Stimulated activated CD8-positive, alpha-beta memory T cell treated with anti-CD3 and anti-CD28 coated beads, Interleukin-12 subunit alpha, Interleukin-12 subunit beta, amount 100 ng/mL, for 24 hours (primary cell): Measurements from ENCODE around the gene DSE.

ENCODE experiments used
- DNase-seq: peaks from one replicate; pipeline ENCODE4 v3.0.0-alpha.2; 2020; ENCODE audit errors: extremely low read depth

The DSE gene

DNA sequence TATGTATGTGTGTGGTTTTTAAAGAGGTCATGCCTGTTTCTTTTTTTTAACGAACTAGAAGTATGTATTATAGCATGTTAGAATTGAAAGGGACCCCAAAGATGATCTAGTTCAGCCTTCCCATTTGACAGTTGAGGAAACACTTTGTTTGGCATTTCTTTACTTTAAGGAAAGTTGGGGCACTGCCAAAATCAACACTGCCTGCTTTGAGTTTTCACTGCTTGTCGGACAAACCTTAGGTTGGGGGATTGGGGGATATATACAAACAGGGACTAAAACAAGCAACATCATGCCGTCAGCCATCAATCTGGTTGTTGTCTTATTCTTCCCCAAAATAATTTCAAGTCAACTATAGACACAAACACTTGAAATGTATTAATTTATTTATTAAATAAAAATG lies 76.3 kb downstream of the DSE start:
- no peak for DNase-seq

DNA sequence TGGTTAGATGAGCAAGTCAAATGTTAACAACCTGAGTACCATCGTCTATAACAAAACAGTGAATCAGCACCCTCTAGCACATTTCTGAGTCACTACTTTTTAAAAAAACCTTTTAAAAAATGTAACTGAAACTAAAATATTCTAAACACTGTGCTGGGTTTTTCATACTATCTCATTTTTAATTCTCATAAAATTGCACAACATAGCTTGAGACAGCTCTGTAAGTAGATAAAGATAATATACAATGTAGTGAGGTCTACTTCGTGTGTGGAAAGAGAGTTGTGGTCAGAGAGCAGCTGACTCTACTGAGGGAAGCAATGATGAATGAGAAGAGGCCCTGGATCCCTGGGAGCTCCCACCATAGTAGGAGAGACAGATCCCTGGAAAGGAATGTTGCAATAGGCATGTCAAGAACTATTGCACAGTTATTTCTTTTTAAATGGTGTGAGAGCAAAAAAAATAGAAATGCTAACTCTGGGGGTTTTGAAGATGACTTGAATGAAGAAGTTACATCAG lies 76.8 kb downstream of the DSE start:
- DNase-seq, result no peak

DNA sequence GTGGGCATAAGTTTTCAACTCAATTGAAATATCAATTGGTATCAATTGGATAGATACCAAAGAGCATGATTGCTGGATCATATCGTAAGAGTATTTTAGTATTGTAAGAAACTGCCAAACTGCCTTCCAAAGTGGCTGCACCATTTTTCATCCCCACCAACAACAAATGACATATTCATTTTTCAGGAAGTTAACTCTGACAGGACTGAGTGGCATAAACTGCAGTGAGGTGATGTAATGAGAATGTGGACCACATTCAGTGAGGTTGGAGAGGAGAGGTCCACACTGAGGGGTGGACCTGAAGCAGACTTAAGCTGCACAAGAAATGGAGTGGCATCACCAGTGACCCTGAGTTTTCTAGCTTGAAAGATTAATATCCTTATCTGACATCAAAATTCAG lies 78.8 kb downstream of the DSE start:
- DNase-seq, result no peak

DNA sequence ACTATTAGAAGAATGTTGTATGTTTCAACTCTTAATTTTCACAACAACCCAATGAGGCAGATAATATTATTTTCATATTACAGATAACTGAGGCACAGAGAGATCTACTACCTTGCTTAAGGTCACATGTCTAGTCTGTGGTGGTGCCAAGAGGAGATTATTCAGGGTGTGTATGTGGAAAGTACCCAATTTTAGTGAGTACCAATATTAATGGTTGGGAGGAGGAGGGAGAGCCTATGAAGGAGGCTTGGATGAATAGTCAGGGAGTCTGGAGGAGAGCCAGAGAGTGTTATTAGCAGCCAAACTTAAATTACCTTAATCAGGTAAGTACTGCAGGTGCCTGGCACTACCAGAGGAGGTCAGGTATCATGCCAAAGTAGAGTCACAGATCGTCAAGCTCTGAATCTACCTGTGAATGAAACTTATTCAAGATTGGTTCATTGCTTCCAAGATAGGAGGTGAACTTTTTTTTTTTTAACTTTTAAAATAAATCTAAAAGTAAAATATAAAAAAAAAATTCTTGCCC lies 79.5 kb downstream of the DSE start:
- DNase-seq, result no peak

DNA sequence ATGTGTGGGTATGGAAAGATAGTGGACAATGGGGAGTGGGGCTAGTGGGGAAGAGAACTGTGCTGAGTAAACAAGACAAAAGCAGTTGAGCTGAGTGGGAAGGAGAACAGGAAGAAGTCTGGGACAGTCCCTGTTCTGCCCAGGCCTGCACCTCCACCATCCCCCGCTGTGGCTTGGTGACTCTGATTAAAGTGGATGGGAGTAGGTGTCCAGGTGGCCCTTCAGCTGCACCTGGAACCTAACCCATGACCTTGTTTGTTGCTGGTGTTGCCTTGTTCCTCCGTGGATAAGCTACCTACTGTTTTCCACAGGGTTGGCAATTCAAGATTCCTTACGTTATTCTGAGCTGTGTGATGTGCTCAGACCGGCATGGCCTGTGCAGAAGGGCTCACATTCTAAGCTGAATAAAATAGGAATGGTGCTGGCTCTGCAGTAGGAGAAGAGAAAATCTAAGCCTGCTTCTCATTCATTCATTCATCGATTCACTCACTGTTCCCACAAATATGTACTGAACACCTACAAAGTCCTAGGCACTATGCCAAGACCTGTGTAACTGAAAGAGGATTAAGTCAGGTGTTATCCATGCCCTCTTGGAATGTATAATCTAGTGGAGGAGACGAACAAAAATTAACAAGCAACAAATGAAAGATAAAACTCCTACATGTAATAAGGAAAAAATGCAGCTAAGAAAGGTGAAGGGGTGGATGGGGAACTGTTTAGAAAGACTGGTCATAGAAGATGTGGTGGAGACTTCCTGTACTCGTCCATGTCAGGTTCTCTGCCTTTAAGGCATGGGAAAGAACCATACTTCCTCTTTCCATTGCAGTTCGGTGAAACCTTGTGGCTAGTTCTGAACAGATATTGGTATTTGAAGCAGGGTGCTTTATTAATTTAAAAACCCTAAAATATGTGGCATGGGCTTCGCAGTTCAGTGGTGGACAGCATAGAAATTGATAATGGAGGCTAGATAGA lies 80.3 kb downstream of the DSE start:
- DNase-seq, result no peak

DNA sequence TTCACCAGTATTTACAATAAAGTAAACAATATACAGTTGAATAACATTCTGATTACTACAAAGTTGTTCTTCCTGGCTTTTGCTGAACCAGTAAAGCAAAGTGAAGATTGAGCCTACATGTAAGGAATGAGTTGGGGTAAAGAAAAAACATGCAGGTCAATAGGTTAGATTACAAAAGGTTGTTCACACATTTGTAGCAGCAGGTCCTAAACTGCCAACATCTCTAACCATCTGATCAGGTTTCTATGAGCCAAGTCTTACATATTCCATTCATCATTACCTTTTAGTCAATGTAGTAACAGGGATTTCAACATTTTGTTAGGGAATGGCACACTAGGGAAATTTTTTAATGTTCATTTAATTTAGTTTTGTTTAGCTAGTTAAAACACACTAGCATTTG lies 81.2 kb downstream of the DSE start:
- no peak for DNase-seq

DNA sequence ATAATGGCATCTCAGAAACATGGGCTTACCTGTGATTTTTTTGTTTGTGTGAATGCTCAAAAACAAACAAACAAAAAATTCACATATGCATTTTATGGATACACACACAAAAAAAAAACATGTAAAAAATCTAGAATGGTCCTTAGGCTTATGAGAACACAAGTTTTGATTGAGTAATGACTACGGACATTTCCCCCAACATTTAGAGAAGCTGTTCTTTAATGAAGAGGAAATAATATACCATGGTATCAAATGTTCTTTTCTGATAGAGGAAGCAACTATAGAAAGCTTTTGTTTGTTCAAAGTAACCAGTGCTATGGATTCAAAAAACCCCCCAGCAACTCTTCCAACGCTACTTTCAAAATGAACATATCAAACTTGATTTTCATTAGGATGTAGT lies 81.8 kb downstream of the DSE start:
- no peak for DNase-seq

DNA sequence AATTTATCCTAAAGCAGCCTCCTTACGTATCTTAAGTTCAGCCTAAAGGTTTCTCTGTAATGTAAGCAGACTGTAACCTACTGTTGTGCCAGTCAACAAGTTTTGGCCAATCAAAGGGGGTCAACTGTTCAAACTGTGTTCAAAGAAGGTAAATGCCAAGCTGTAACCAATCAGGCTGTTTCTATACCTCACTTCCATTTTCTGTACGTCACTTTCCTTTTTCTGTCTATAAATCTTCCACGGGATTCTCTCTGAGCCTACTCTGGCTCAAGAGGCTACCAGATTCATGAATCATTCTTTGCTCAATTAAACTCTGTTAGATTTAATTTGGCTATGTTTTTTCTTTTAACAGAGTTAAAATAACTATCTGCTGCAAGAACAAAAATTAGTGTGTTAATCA lies 85.4 kb downstream of the DSE start:
- DNase-seq, result no peak

DNA sequence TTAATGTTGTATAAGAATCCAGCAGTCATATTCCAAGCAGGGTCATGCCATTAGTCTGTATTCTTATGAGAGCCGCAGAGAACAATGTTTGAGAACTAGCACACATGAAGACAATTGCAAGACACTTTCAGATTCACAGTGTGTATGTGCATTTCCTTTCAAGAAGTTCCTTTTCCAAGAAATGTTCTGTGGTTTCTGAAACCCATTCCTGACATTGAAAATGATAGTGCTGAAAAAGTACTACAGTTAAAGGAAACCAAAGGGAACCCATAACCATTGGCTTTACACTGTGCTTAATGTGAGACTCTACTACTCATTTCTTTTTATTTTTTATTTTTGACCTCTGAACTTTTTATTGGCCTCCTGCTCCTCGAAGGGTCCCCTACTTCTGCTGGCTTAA lies 86.2 kb downstream of the DSE start:
- DNase-seq, result no peak

DNA sequence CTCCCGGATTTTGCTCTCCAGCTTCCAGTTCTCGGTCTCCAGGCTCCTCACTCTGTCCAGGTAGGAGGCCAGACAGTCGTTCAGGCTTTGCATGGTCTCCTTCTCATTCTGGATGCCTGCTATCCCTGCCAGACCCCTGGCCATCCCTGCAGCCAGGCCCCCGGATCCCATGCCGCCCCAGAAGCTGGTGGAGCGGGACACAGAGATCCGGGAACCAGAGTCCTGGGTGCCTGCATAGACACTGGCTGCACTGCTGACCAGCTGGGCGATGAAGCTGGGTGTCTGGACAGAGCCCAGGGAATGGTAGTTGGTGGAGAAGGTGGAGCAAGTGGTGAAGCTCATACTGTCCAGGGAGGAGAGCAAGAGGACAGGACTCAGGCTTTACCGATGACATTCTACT lies 87.5 kb downstream of the DSE start:
- DNase-seq, result no peak

DNA sequence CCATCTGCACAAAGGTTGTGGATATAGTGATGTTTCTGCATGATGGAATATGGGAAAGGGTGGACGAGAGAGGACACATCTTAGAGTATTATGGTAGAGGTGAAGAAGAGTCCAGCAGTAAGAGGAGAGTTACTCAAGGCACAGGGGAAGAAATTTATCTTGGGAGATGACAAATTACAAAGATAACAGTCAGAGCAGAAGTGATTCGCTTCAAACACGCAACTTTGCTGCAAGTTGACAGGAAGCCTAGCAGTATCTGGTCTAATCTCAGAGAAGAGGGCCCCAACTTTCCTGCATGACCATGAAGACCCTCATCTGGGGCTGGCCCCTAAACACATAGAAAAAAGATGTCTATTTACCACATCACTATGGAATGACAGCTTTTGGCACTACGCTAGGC lies 89.2 kb downstream of the DSE start:
- no peak for DNase-seq

DNA sequence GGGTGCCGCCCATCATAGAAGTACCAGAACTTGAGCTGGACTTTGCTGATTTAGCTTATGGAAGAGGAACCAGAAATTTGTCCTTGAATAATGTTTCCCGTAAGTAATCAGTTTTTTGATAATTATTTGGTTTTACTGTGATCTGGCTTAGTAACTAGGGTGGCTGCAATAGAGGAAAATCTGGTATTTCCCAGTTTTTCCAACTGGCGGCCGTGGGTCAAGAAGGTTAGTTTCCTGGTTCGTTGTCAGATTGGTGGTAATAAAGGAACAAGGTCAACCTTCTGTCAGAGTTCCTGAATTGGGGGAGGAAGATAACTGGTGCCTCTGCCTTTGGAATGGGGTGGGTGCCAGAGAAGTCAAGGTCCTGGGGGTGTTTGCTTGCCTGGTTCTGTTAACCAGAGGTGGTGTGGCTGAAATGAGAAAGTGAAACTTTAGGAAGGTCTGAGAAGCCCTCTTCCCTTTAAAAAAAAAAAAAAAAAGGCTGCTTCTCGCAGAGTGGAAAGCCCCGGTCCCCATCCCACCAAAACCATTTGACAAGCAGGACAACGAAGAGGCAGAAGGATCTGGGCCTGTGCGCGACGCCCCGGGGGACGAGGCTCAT lies 90.7 kb downstream of the DSE start, which contains the start of gene CALHM6:
Gene CALHM6 (plus strand): TSS at position 45 of the 601 bp plus-strand sequence. CDS start 555 bp downstream, at position 600.
- DNase-seq, result no peak

DNA sequence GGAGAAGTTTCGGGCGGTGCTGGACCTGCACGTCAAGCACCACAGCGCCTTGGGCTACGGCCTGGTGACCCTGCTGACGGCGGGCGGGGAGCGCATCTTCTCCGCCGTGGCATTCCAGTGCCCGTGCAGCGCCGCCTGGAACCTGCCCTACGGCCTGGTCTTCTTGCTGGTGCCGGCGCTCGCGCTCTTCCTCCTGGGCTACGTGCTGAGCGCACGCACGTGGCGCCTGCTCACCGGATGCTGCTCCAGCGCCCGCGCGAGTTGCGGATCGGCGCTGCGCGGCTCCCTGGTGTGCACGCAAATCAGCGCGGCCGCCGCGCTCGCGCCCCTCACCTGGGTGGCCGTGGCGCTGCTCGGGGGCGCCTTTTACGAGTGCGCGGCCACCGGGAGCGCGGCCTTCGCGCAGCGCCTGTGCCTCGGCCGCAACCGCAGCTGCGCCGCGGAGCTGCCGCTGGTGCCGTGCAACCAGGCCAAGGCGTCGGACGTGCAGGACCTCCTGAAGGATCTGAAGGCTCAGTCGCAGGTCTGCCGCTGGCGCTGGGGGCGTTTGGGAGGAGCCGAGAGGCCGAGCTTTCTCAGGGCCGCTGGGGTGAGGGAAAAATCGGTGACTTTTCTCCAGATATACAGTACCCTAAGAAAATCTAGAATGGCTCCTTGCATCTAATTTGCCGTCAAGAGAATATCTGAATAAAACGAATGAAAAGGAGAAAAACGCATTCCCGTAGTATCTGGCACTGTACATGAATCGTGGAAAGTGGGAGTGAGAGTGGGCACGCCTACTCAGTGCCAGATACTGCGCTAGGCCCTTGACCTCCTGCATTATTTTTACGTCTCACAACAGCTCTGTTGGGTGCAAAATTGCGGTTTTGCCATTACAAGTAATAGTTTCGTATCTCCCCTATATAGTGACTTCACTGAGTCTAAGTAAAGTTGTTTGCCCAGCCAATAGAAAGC lies 91.5 kb downstream of the DSE start:
- no peak for DNase-seq

DNA sequence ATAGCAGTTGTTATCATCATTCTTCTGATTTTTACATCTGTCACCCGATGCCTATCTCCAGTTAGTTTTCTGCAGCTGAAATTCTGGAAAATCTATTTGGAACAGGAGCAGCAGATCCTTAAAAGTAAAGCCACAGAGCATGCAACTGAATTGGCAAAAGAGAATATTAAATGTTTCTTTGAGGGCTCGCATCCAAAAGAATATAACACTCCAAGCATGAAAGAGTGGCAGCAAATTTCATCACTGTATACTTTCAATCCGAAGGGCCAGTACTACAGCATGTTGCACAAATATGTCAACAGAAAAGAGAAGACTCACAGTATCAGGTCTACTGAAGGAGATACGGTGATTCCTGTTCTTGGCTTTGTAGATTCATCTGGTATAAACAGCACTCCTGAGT lies 92.6 kb downstream of the DSE start:
- no peak for DNase-seq

DNA sequence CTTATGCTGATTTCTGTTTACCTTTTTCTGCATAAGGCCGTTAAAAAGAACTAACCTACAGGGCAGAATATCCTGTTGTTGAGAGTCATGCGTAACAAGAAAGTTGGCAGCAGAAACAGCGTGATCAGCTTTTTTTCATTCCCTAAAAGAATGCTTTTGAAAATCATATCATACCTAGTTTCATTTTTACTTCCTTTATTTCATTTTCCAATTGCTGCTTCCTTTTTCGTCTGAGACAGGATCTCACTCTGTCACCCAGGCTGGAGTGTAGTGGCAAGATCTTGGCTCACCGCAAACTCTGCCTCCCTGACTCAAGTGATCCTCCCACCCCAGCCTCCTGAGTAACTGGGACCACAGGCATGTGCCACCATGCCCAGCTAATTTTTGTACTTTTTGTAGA lies 94.5 kb downstream of the DSE start:
- no peak for DNase-seq

DNA sequence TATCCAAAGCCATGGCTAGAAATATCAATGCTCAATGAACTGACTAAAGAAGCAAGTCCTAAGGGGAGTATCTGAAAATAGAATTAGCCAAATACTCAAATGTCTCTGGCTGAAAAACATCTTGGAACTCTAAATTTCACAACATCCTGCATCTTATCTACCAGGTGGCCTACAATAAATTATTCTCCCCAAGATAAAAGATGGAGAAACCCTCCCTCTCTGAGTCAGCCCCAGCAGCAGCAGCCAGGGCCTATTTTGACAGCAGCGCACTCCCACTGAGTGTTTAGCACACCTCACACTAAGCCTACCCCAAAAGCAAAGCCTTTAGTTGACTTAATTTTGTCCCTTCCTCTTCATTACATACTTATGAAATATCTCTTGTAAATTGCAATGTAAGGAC lies 96.3 kb downstream of the DSE start:
- no peak for DNase-seq

DNA sequence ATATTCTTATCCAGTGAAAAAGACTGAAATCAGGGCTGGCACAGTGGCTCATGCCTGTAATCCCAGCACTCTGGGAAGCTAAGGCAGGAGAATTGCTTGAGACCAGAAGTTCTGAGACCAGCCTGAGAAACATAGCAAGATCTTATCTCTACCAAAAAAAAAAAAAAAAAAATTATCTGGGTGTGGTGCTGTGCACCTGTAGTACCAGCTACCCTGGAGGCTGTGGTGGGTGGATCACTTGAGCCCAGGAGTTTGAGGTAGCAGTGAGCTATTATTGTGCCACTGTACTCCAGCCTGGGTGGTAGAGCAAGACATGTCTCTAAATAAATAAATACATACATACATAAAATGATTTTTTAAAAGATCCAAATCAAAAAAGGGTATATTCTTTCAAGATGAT lies 96.8 kb downstream of the DSE start:
- no peak for DNase-seq

DNA sequence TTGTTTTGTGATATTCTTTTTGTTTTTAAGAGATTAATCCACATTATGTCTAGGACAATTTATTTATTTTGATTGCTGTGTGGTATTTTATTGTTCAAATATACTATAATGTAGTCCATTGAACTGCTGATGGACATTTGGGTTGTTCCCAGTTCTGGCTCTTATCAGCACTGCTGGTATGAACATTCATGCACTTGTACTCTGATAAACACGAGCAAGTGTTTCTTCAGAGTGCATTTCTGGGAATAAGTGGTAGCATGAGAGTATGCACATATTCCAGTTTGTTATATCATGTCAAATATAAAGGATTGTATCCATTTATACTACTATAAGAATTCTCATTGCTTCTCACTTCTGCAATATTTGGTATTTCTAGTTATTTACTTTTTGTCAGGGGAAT lies 97.5 kb downstream of the DSE start:
- no peak for DNase-seq

DNA sequence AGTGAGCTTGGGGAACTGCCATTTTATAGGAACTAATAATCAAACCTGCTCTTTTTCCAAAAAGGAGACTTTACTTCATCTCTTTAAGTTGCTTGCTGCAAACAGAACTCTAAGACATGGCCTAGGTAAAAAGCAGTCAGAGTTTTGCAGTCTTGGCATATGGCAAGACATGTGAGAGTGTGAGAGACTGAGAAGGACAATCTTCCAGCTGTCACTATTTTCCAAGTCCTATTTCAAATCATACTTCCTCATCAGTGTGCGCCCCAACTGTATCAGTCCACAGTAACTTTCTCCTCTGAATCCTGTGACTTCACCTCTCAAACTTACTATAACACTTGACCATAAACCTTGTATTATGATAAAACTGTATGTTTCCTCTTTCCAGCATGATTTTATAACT lies 100.8 kb downstream of the DSE start:
- no peak for DNase-seq

DNA sequence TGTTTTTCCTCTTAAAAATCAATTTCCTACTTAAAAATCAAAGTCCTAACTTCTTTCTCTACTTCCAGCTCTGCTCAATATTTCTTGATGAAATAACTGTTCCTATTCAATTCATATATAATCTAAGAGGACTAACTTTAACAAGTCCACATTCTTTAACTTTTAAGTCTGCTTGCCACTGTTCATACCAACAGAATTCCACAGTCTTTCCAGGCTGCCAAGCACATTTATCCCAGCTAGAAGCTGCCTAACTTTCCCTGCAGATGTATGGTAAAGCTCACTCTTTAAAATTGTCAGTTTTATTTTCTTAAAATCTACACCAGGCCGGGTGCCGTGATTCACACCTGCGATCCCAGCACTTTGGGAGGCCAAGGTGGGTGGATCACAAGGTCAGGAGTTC lies 102.0 kb downstream of the DSE start:
- DNase-seq, result no peak

DNA sequence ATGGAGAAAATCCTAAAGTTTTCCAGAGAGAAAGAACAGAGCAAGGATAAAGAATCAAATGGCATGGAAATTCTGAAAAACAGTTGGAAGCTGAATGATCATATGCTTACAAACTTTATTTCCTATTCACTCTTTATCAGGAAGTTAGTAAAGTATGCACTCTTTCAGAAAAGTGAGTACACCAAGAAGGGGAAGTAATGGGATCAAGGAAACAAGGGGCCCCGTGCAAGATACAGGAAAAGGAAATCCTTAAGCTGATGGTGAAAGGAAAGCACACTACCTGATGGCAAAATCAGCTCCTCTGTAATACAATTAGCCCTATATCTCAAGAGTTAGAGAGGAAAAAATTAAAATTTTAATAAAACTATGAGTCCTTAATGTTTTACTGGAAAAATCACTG lies 104.4 kb downstream of the DSE start:
- DNase-seq, result no peak
